Eye (tissue), 1 donor: ENCODE results near the gene SNAPC2.
"Not testable (repeated sequence)": the region's sequence is repeated elsewhere in the genome, so short reads cannot be mapped to it uniquely, and the experiment has no call there.

Experiments
- DNase-seq: peaks from one replicate; pipeline ENCODE4 v3.0.0-alpha.2; 2015

Gene SNAPC2

GRCh38 chr19:7941895-7942596 lies 21.9 kb downstream of the SNAPC2 start:
- no peak for DNase-seq

- no peak for DNase-seq
Observed at GRCh38 chr19:7942981-7943443, 22.9 kb downstream of the SNAPC2 start.

- DNase-seq = peak; percentile 100
Observed at GRCh38 chr19:7943444-7944176, 23.5 kb downstream of the SNAPC2 start, which contains the start of gene TIMM44. TSS of gene TIMM44 (minus strand) at chr19:7943666. CDS start at chr19:7943651, 15 bp downstream.

- DNase-seq = peak; percentile 98
Observed at GRCh38 chr19:7944177-7944761, 24.1 kb downstream of the SNAPC2 start.

- no peak for DNase-seq
Observed at GRCh38 chr19:7947939-7948338, 27.8 kb downstream of the SNAPC2 start.

- DNase-seq = no peak
Observed at GRCh38 chr19:7953060-7953459, 32.9 kb downstream of the SNAPC2 start.

GRCh38 chr19:7953576-7953975 lies 33.4 kb downstream of the SNAPC2 start:
- DNase-seq = no peak

GRCh38 chr19:7955696-7956095 lies 35.6 kb downstream of the SNAPC2 start:
- DNase-seq = no peak

GRCh38 chr19:7959211-7959610 lies 39.1 kb downstream of the SNAPC2 start:
- DNase-seq = no peak

- not testable (repeated sequence) for DNase-seq
Observed at GRCh38 chr19:7961082-7961481, 40.9 kb downstream of the SNAPC2 start.

GRCh38 chr19:7961920-7962626 lies 41.9 kb downstream of the SNAPC2 start:
- DNase-seq = no peak

GRCh38 chr19:7962644-7963268 lies 42.6 kb downstream of the SNAPC2 start:
- no peak for DNase-seq

- DNase-seq = no peak
Observed at GRCh38 chr19:7963566-7963965, 43.4 kb downstream of the SNAPC2 start.

GRCh38 chr19:7965259-7965841 lies 45.2 kb downstream of the SNAPC2 start:
- DNase-seq = no peak

- DNase-seq = no peak
Observed at GRCh38 chr19:7965921-7966665, 46.0 kb downstream of the SNAPC2 start.

- no peak for DNase-seq
Observed at GRCh38 chr19:7968008-7968795, 48.1 kb downstream of the SNAPC2 start.

GRCh38 chr19:7968796-7969554 lies 48.8 kb downstream of the SNAPC2 start:
- DNase-seq = no peak

GRCh38 chr19:7969555-7969939 lies 49.4 kb downstream of the SNAPC2 start:
- no peak for DNase-seq

- DNase-seq = peak; percentile 77
Observed at GRCh38 chr19:7970716-7971448, 50.7 kb downstream of the SNAPC2 start.
